ENCODE data around the gene PRRG2. TPM values are rescaled to one million over a fixed set of nuclear protein-coding genes. Genes with fewer than 3 reads are reported as not detected.

The PRRG2 gene
- total RNA-seq, 1 donor from 2014 or later = 4.5 TPM

DNA sequence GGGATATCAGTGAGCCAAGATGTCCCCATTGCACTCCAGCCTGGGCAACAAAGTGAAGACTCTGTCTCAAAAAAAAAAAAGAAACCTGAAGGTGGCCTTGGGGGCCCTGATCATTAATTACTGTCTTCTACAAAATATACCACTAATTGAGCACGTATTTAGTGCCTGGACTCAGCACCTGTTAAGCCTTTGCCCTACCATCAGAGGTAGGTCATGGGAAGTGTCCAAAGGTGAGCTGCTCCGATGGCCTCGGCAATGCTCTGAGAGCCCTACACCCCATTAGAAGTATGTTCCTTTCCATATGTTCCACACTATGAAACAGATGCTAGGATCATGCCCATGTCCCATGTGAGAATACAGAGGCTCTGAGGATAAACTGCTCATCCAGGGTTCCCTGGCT lies 21.7 kb upstream of the PRRG2 start:
- FAIRE-seq (peak; percentile 36), DNase-seq (ENCODE audit: low read depth) (no peak)
- H3K27me3 ChIP-seq (ENCODE audit: control insufficient read depth, insufficient read depth, low read length) = no peaks in the 10 kb centered on the region
- TF ChIP-seq, protein P1, sequence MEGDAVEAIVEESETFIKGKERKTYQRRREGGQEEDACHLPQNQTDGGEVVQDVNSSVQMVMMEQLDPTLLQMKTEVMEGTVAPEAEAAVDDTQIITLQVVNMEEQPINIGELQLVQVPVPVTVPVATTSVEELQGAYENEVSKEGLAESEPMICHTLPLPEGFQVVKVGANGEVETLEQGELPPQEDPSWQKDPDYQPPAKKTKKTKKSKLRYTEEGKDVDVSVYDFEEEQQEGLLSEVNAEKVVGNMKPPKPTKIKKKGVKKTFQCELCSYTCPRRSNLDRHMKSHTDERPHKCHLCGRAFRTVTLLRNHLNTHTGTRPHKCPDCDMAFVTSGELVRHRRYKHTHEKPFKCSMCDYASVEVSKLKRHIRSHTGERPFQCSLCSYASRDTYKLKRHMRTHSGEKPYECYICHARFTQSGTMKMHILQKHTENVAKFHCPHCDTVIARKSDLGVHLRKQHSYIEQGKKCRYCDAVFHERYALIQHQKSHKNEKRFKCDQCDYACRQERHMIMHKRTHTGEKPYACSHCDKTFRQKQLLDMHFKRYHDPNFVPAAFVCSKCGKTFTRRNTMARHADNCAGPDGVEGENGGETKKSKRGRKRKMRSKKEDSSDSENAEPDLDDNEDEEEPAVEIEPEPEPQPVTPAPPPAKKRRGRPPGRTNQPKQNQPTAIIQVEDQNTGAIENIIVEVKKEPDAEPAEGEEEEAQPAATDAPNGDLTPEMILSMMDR (IDR thresholded peaks at IDR 0.05; ENCODE audit: insufficient read depth, low read length, severe bottlenecking) = no peak
- peaks cover 21% of the 10 kb centered on the region for H3K36me3 ChIP-seq (ENCODE audit: control insufficient read depth, insufficient read depth, low read length)
- H3K4me3 ChIP-seq (ENCODE audit: low read depth, low read length) = no peak overlapping the region

DNA sequence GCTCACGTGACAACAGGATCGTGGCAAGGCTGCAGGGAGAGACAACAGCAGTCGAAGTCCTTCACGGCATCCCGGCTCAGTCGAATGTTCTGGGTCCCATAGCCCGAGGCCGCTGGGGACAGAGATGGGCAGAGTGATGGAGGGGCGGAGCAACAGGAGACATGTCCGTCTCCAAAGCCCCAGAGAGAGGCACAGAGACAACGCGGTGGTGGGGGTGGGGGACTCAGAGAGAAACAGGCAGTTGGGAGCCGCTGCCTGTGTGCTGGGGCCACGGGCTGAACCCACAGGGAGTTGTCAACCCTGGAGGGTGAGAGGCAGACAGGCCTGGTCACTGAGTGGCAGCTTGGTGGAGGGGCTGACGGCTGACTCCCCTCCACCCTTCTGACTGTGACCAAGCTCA lies 21.2 kb upstream of the PRRG2 start:
- DNase-seq (ENCODE audit: low read depth) (no peak), FAIRE-seq (no peak)
- TF ChIP-seq, protein P1 (IDR thresholded peaks at IDR 0.05; ENCODE audit: insufficient read depth, low read length, severe bottlenecking) = no peak

DNA sequence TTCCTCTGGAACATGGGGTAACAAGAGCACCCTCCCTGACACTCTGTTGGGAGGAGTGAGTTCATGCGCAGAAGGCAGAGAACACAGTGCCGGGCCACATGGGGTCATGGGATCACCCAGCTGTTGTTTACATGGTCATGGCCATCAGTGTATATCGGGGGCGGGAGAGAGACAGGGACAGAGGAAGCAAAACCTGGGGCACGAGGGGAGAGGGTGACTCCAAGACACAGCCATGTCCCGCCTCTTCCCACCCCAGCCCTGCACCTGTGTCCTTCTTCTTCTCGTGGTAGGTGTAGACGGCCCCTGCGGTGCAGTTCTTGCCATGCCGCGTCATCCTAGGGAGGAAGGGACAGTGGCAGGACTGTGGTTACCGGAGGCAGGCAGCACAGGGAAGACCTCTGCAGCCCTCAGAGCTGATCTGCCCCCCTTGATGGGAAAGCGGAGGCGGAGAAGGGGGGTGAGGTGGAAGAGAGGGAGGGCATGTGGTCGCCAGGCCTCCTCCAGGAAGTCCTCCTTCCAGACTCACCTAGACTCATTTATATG lies 20.7 kb upstream of the PRRG2 start:
- H3K4me3 ChIP-seq (ENCODE audit: low read depth, low read length) = no peak overlapping the region
- DNase-seq (ENCODE audit: low read depth) (no peak), FAIRE-seq (no peak)
- TF ChIP-seq, protein P1 (IDR thresholded peaks at IDR 0.05; ENCODE audit: insufficient read depth, low read length, severe bottlenecking) = no peak
- no peaks in the 10 kb centered on the region for H3K27me3 ChIP-seq (ENCODE audit: control insufficient read depth, insufficient read depth, low read length)
- H3K36me3 ChIP-seq (ENCODE audit: control insufficient read depth, insufficient read depth, low read length) = peaks cover 20% of the 10 kb centered on the region

More for the DNA sequence above, 21.2 kb upstream of the PRRG2 start:
- no peaks in the 10 kb centered on the region for H3K27me3 ChIP-seq (ENCODE audit: control insufficient read depth, insufficient read depth, low read length)
- H3K36me3 ChIP-seq (ENCODE audit: control insufficient read depth, insufficient read depth, low read length) = peaks cover 20% of the 10 kb centered on the region
- no peak overlapping the region for H3K4me3 ChIP-seq (ENCODE audit: low read depth, low read length)

DNA sequence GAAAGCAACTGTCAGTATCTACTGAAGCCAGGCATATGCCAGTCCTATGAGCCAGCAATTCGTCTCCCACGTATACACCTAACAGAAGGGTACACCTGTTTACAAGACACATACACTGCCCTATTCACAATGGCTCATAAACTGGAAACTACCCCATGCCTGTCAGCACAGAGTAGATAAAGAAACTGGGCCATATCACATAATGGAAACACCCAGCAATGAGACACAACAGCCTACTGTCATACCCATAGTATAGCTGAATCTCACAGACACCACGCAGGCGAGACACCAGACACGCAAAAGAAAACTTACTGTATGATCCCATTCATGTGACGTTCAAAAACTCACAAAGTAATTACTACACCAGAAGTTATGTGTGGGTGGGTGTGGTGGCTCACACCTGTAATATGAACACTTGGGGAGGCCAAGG lies 16.5 kb upstream of the PRRG2 start:
- DNase-seq (ENCODE audit: low read depth) (no peak), FAIRE-seq (peak; percentile 13)
- TF ChIP-seq, protein P1 (IDR thresholded peaks at IDR 0.05; ENCODE audit: insufficient read depth, low read length, severe bottlenecking) = no peak
- H3K4me3 ChIP-seq (ENCODE audit: low read depth, low read length) = no peak overlapping the region
- H3K36me3 ChIP-seq (ENCODE audit: control insufficient read depth, insufficient read depth, low read length) = peaks cover 7% of the 10 kb centered on the region
- no peaks in the 10 kb centered on the region for H3K27me3 ChIP-seq (ENCODE audit: control insufficient read depth, insufficient read depth, low read length)

DNA sequence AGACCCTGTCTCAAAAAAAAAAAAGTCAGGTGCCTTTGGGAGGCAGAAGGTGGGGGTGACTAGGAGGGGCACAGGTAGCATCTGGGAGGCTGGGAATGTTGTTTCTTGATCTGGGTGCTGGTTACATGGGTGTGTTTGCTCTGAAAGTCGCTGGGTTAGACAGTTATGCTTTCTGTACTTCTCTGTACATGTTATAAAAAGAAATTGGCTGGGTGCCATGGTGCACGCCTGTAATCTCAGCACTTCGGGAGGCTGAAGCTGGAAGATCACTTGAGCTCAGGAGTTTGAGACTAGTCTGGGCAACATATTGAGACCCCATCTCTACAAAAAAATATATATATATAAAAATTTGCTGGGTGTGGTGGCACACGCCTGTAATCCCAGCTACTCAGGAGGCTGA lies 15.9 kb upstream of the PRRG2 start:
- no peak overlapping the region for H3K4me3 ChIP-seq (ENCODE audit: low read depth, low read length)
- no peaks in the 10 kb centered on the region for H3K27me3 ChIP-seq (ENCODE audit: control insufficient read depth, insufficient read depth, low read length)
- FAIRE-seq (no peak), DNase-seq (ENCODE audit: low read depth) (no peak)
- peaks cover 2% of the 10 kb centered on the region for H3K36me3 ChIP-seq (ENCODE audit: control insufficient read depth, insufficient read depth, low read length)
- TF ChIP-seq, protein P1 (IDR thresholded peaks at IDR 0.05; ENCODE audit: insufficient read depth, low read length, severe bottlenecking) = no peak

DNA sequence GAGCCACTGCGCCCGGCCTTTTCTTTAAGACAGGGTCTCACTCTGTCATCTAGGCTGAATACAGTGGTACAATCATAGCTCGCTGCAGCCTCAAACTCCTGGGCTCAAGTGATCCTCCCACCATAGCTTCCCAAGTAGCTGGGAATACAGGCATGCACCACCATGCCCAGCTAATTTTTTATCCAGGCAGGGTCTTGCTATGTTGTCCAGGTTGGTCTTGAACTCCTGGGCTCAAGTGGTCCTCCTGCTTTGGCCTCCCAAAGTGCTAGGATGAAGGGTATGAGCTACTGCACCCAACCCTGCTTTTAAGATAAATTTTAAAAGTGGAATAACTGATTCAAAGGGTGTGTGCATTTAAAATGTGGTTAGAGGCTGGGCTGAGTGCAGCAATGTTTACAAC lies 14.8 kb upstream of the PRRG2 start:
- no peak for DNase-seq (ENCODE audit: low read depth)
- Histone ChIP-seq H3K27me3 (ENCODE audit: control insufficient read depth, insufficient read depth, low read length) (no peaks in the 10 kb centered on the region), H3K36me3 (ENCODE audit: control insufficient read depth, insufficient read depth, low read length) (peaks cover 2% of the 10 kb centered on the region), H3K4me3 (ENCODE audit: low read depth, low read length) (no peak overlapping the region)
- TF ChIP-seq, protein P1 (IDR thresholded peaks at IDR 0.05; ENCODE audit: insufficient read depth, low read length, severe bottlenecking) = no peak
- FAIRE-seq = no peak
